Hepatocyte (in vitro differentiated cells): ENCODE data around the gene OR1J2. TPM values are rescaled to one million over a fixed set of nuclear protein-coding genes. Genes with fewer than 3 reads are reported as not detected.

Experiments
- DNase-seq: peaks from one replicate; pipeline ENCODE4 v3.0.0-alpha.2; 2016; ENCODE audit warnings: low spot score
- H2AFZ ChIP-seq: fragments of 200-600 bp; sonication (generic); 2 replicates; pipeline ENCODE4 v1.6.0; 2016; ENCODE audit warnings: antibody characterized with exemption, mild to moderate bottlenecking
- H3K27ac ChIP-seq: fragments of 200-600 bp; sonication (generic); 2 replicates; pipeline ENCODE4 v1.5.1; 2016; ENCODE audit warnings: mild to moderate bottlenecking
- H3K27me3 ChIP-seq: fragments of 200-600 bp; sonication (generic); 2 replicates; pipeline ENCODE4 v1.6.1; 2016
- H3K36me3 ChIP-seq: fragments of 200-600 bp; sonication (generic); replicated peaks from 2 replicates; pipeline ENCODE4 v1.5.1; 2016; ENCODE audit warnings: low read depth; ENCODE audit not compliant: insufficient read depth
- H3K4me1 ChIP-seq: fragments of 200-600 bp; sonication (generic); 2 replicates; pipeline ENCODE4 v1.5.1; 2016; ENCODE audit warnings: mild to moderate bottlenecking, moderate library complexity; ENCODE audit not compliant: insufficient read depth
- H3K4me2 ChIP-seq: fragments of 200-600 bp; sonication (generic); 2 replicates; pipeline ENCODE4 v1.6.0; 2016
- H3K4me3 ChIP-seq: fragments of 200-600 bp; sonication (generic); 2 replicates; pipeline ENCODE4 v1.5.1; 2016; ENCODE audit warnings: mild to moderate bottlenecking
- H3K79me2 ChIP-seq: fragments of 200-600 bp; sonication (generic); 2 replicates; pipeline ENCODE4 v1.6.0; 2017; ENCODE audit warnings: mild to moderate bottlenecking
- H3K9me2 ChIP-seq: fragments of 200-600 bp; sonication (generic); replicated peaks from 2 replicates; pipeline ENCODE4 v1.6.0; 2017; ENCODE audit warnings: mild to moderate bottlenecking; ENCODE audit not compliant: insufficient read depth
- H3K9me3 ChIP-seq: fragments of 200-600 bp; sonication (generic); 2 replicates; pipeline ENCODE4 v1.5.1; 2016; ENCODE audit warnings: low read depth, mild to moderate bottlenecking
- H4K20me1 ChIP-seq: fragments of 200-600 bp; sonication (generic); 2 replicates; pipeline ENCODE4 v1.6.0; 2016; ENCODE audit warnings: mild to moderate bottlenecking; ENCODE audit not compliant: insufficient read depth, poor library complexity, severe bottlenecking
- EZH2 ChIP-seq: fragments of 200-600 bp; sonication (generic); IDR thresholded peaks from 2 replicates; pipeline ENCODE4 v1.6.1; 2016; ENCODE audit warnings: antibody characterized with exemption, mild to moderate bottlenecking, borderline replicate concordance
- EZH2phosphoT487 ChIP-seq: fragments of 200-600 bp; sonication (generic); IDR thresholded peaks from one replicate; pipeline ENCODE4 v1.6.1; 2018; ENCODE audit warnings: antibody characterized with exemption, mild to moderate bottlenecking, low read depth, moderate library complexity; ENCODE audit not compliant: unreplicated experiment, severe bottlenecking
- WGBS: methylation state at CpG from one replicate; pipeline ENCODE4 v1.1.6; 2016; ENCODE audit warnings: low lambda C conversion rate; ENCODE audit errors: missing lambda C conversion rate; 5-methylcytosine and 5-hydroxymethylcytosine counted together
- polyA plus RNA-seq: library from polyadenylated mRNA; unstranded; fragments of >200 nt; fragmentation: Nextera tagmentation; extraction: Ambion mirVana; gene quantifications from 2 replicates; pipeline ENCODE4 v1.2.1, GENCODE V29; 2016
- total RNA-seq: library from RNA; depleted of rRNA; stranded (reverse); fragments of >200 nt; gene quantifications from 2 replicates; pipeline ENCODE4 v1.2.3, GENCODE V29; 2014
- TF ChIP-seq, protein P1 (sequence below): fragments of 200-600 bp; sonication (generic); IDR thresholded peaks from 2 replicates; pipeline ENCODE4 v1.5.1; 2016; ENCODE audit warnings: antibody characterized with exemption, mild to moderate bottlenecking; ENCODE audit not compliant: poor library complexity

The OR1J2 gene
- total and polyA plus RNA-seq, 2 experiments from 2014 or later, result not detected

- H4K20me1 ChIP-seq, result no peaks in the 10 kb centered on the region
- no peak for DNase-seq
- no peak overlapping the region for H3K27ac ChIP-seq
- no peak overlapping the region for H2AFZ ChIP-seq
- TF ChIP-seq, protein P1, sequence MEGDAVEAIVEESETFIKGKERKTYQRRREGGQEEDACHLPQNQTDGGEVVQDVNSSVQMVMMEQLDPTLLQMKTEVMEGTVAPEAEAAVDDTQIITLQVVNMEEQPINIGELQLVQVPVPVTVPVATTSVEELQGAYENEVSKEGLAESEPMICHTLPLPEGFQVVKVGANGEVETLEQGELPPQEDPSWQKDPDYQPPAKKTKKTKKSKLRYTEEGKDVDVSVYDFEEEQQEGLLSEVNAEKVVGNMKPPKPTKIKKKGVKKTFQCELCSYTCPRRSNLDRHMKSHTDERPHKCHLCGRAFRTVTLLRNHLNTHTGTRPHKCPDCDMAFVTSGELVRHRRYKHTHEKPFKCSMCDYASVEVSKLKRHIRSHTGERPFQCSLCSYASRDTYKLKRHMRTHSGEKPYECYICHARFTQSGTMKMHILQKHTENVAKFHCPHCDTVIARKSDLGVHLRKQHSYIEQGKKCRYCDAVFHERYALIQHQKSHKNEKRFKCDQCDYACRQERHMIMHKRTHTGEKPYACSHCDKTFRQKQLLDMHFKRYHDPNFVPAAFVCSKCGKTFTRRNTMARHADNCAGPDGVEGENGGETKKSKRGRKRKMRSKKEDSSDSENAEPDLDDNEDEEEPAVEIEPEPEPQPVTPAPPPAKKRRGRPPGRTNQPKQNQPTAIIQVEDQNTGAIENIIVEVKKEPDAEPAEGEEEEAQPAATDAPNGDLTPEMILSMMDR, result no peak
- no peaks in the 10 kb centered on the region for H3K9me2 ChIP-seq
- no peak overlapping the region for H3K4me2 ChIP-seq
- no peaks in the 10 kb centered on the region for H3K79me2 ChIP-seq
- H3K27me3 ChIP-seq, result peaks cover 21% of the 10 kb centered on the region
- no peaks in the 10 kb centered on the region for H3K4me1 ChIP-seq
- H3K36me3 ChIP-seq, result no peaks in the 10 kb centered on the region
- H3K9me3 ChIP-seq, result no peaks in the 10 kb centered on the region
- WGBS, result 43% methylated on average over 3 of the region's 3 CpGs
- no peak overlapping the region for H3K4me3 ChIP-seq
These were observed 44.1 kb upstream of the OR1J2 start for GRCh38 chr9:122466456-122466855.

GRCh38 chr9:122468735-122469134 is 41.9 kb upstream of the OR1J2 start:
- Histone ChIP-seq H3K27ac (no peak overlapping the region), H3K4me2 (no peak overlapping the region), H3K79me2 (no peaks in the 10 kb centered on the region), H3K4me1 (no peaks in the 10 kb centered on the region), H3K9me2 (no peaks in the 10 kb centered on the region), H4K20me1 (no peaks in the 10 kb centered on the region), H3K36me3 (no peaks in the 10 kb centered on the region), H3K4me3 (no peak overlapping the region), H2AFZ (no peak overlapping the region), H3K9me3 (no peaks in the 10 kb centered on the region), H3K27me3 (peaks cover 15% of the 10 kb centered on the region)
- TF ChIP-seq EZH2 (no peak), EZH2phosphoT487 (no peak)
- TF ChIP-seq, protein P1, result no peak
- DNase-seq, result no peak
- WGBS, result 39% methylated on average over 4 of the region's 4 CpGs

- no peaks in the 10 kb centered on the region for H3K9me2 ChIP-seq
- no peaks in the 10 kb centered on the region for H3K36me3 ChIP-seq
- no peaks in the 10 kb centered on the region for H3K27me3 ChIP-seq
- H3K4me1 ChIP-seq, result no peaks in the 10 kb centered on the region
- no peaks in the 10 kb centered on the region for H3K79me2 ChIP-seq
- H2AFZ ChIP-seq, result no peak overlapping the region
- DNase-seq, result no peak
- no peaks in the 10 kb centered on the region for H3K9me3 ChIP-seq
- 56% methylated on average over 3 of the region's 3 CpGs for WGBS
- TF ChIP-seq, protein P1, result no peak
- TF ChIP-seq EZH2, result no peak
- no peak for TF ChIP-seq EZH2phosphoT487
- no peak overlapping the region for H3K4me2 ChIP-seq
- H3K27ac ChIP-seq, result no peak overlapping the region
- H4K20me1 ChIP-seq, result no peaks in the 10 kb centered on the region
- H3K4me3 ChIP-seq, result no peak overlapping the region
These were observed 36.0 kb upstream of the OR1J2 start for GRCh38 chr9:122474561-122474960.

DNA sequence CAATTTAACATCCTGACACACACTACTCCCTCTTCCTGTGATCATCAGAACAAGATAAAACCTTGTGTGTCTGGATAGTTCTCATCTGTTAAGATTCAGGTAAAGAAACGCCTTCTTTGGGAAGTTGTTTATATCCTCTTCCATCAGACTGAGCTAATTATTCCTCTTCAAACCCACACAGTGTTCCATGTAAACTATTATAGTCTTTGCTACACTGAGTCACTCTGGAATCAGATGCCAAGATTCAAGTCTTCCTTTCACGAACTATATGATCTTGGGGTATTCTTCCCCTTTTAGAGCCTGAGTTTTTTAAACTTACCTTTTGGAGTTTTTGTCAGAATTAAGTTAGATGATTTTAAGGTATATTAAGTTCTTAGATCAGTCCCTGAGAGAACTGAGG is 34.9 kb upstream of the OR1J2 start:
- H3K4me3 ChIP-seq, result no peak overlapping the region
- H3K4me2 ChIP-seq, result no peak overlapping the region
- no peaks in the 10 kb centered on the region for H3K27me3 ChIP-seq
- DNase-seq, result no peak
- H3K9me2 ChIP-seq, result no peaks in the 10 kb centered on the region
- H4K20me1 ChIP-seq, result no peaks in the 10 kb centered on the region
- H2AFZ ChIP-seq, result no peak overlapping the region
- H3K79me2 ChIP-seq, result no peaks in the 10 kb centered on the region
- H3K4me1 ChIP-seq, result no peaks in the 10 kb centered on the region
- 48% methylated on average over 2 of the region's 2 CpGs for WGBS
- no peaks in the 10 kb centered on the region for H3K36me3 ChIP-seq
- H3K27ac ChIP-seq, result no peak overlapping the region
- no peaks in the 10 kb centered on the region for H3K9me3 ChIP-seq
- TF ChIP-seq EZH2phosphoT487 (no peak), EZH2 (no peak)
- TF ChIP-seq, protein P1, result no peak
